ENCODE data around the gene BEST2.

DNA sequence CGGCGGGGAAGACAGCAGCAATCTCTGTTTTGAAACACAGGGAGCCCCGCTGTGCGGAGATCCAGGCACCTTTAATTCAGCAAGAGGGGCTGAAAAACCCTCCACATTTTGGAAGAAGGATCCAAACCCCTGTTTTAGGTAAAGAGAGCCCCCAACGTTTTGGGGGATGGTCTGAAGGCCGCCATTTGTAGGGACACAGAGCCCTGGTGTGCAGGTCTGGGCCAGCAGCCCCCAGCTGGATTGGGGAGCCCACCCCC, 27.2 kb downstream of the BEST2 start:
- TF ChIP-seq EP300 (IDR thresholded peaks at IDR 0.05; ENCODE audit: borderline replicate concordance) (no peak), FOXM1 (IDR thresholded peaks at IDR 0.05; ENCODE audit: borderline replicate concordance, low read depth) (no peak), NFIC (IDR thresholded peaks at IDR 0.05) (no peak), CEBPB (IDR thresholded peaks at IDR 0.05) (no peak), CREB1 (IDR thresholded peaks at IDR 0.05; ENCODE audit: low read depth) (no peak), ZBTB7A (IDR thresholded peaks at IDR 0.05; ENCODE audit: low read depth) (no peak), TCF12 (IDR thresholded peaks at IDR 0.05; ENCODE audit: low read depth) (no peak), TEAD4 (IDR thresholded peaks at IDR 0.05) (no peak)
- TF ChIP-seq, protein P1, sequence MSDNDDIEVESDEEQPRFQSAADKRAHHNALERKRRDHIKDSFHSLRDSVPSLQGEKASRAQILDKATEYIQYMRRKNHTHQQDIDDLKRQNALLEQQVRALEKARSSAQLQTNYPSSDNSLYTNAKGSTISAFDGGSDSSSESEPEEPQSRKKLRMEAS (IDR thresholded peaks at IDR 0.05) = no peak
- TF ChIP-seq, protein P2, sequence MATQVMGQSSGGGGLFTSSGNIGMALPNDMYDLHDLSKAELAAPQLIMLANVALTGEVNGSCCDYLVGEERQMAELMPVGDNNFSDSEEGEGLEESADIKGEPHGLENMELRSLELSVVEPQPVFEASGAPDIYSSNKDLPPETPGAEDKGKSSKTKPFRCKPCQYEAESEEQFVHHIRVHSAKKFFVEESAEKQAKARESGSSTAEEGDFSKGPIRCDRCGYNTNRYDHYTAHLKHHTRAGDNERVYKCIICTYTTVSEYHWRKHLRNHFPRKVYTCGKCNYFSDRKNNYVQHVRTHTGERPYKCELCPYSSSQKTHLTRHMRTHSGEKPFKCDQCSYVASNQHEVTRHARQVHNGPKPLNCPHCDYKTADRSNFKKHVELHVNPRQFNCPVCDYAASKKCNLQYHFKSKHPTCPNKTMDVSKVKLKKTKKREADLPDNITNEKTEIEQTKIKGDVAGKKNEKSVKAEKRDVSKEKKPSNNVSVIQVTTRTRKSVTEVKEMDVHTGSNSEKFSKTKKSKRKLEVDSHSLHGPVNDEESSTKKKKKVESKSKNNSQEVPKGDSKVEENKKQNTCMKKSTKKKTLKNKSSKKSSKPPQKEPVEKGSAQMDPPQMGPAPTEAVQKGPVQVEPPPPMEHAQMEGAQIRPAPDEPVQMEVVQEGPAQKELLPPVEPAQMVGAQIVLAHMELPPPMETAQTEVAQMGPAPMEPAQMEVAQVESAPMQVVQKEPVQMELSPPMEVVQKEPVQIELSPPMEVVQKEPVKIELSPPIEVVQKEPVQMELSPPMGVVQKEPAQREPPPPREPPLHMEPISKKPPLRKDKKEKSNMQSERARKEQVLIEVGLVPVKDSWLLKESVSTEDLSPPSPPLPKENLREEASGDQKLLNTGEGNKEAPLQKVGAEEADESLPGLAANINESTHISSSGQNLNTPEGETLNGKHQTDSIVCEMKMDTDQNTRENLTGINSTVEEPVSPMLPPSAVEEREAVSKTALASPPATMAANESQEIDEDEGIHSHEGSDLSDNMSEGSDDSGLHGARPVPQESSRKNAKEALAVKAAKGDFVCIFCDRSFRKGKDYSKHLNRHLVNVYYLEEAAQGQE (IDR thresholded peaks at IDR 0.05; ENCODE audit: low read depth) = no peak

Measured in Ishikawa (cell line).